Panc1 (cell line): ENCODE data around the gene SIPA1L2. TPM values are rescaled to one million over a fixed set of nuclear protein-coding genes. Genes with fewer than 3 reads are reported as not detected.
"Not testable (repeated sequence)": the region's sequence is repeated elsewhere in the genome, so short reads cannot be mapped to it uniquely, and the experiment has no call there.

ENCODE experiments used
- ATAC-seq: fragments of 200-7000 bp; cut with Tn5 transposase; 2 replicates; pipeline ENCODE4 v1.9.1; 2020; ENCODE audit warnings: mild to moderate bottlenecking, moderate library complexity
- BruUV-seq: library from RNA; stranded (reverse); fragments of 400-500 nt; replicated peaks from 2 replicates; lab custom pipeline; 2021; lab: Mats Ljungman, UMichigan
- CTCF ChIA-PET: fragments of 300-600 bp; sonication (Branson Sonifier 250); formaldehyde crosslinking; loops from one replicate; lab custom pipeline; 2022; ENCODE audit warnings: antibody characterized with exemption; lab: Charles Lee
- POLR2A ChIA-PET: fragments of 300-600 bp; sonication (Branson Sonifier 250); formaldehyde crosslinking; loops from one replicate; lab custom pipeline; 2022; ENCODE audit warnings: antibody characterized with exemption; lab: Charles Lee
- DNase-seq: peaks from one replicate; pipeline ENCODE4 v3.0.0-alpha.2; 2010; ENCODE audit warnings: low read depth, low spot score
- H3K27ac ChIP-seq: 2 replicates; pipeline ENCODE4 v1.5.1; 2011; ENCODE audit warnings: mild to moderate bottlenecking, low read length, inconsistent platforms
- H3K27me3 ChIP-seq: fragments of 200-500 bp; sonication (Bioruptor generic); 2 replicates; pipeline ENCODE4 v1.6.0; 2014; ENCODE audit warnings: low read length, inconsistent platforms; ENCODE audit not compliant: control insufficient read depth, insufficient read depth
- H3K36me3 ChIP-seq: fragments of 200-500 bp; sonication (Bioruptor generic); 2 replicates; pipeline ENCODE4 v1.5.1; 2014; ENCODE audit warnings: inconsistent platforms, mild to moderate bottlenecking, low read length, moderate library complexity; ENCODE audit not compliant: control insufficient read depth, insufficient read depth
- H3K4me1 ChIP-seq: 2 replicates; pipeline ENCODE4 v1.5.1; 2011; ENCODE audit warnings: inconsistent platforms, mild to moderate bottlenecking, low read length, moderate library complexity; ENCODE audit not compliant: control insufficient read depth, insufficient read depth
- H3K4me3 ChIP-seq, 2 experiments: 2 replicates each; pipeline ENCODE4 v1.5.1; 2011 to 2012; ENCODE audit warnings: low read depth in 2 of 2, low read length in 2 of 2, mild to moderate bottlenecking in 2 of 2, inconsistent platforms in 1 of 2, moderate library complexity in 1 of 2
- H3K9me3 ChIP-seq: fragments of 200-500 bp; sonication (Bioruptor generic); 2 replicates; pipeline ENCODE4 v1.5.1; 2014; ENCODE audit warnings: low read depth, mild to moderate bottlenecking, inconsistent platforms, low read length, moderate library complexity; ENCODE audit not compliant: control insufficient read depth, insufficient read depth
- POLR2AphosphoS5 ChIP-seq: IDR thresholded peaks from 2 replicates; pipeline ENCODE4 v1.6.1; 2012; ENCODE audit warnings: mild to moderate bottlenecking, low read depth, low read length, moderate library complexity
- SIN3A ChIP-seq: IDR thresholded peaks from 2 replicates; pipeline ENCODE4 v1.6.1; 2012; ENCODE audit warnings: low read depth, mild to moderate bottlenecking, low read length, moderate library complexity, borderline replicate concordance; ENCODE audit not compliant: insufficient read depth
- TCF7L2 ChIP-seq: IDR thresholded peaks from 2 replicates; pipeline ENCODE4 v1.6.1; 2011; ENCODE audit warnings: mild to moderate bottlenecking, low read depth, low read length, inconsistent platforms
- in situ Hi-C: cut with HindIII; loops from 2 replicates; pipeline ENCODE4 v1.10.0; 2016; ENCODE audit warnings: low sequenced_read_pairs, low pct_unique_long_range_greater_than_20kb
- intact Hi-C: fragments of 100-400 bp; cut with micrococcal nuclease; formaldehyde crosslinking; loops from one replicate; pipeline ENCODE4 v1.10.0; 2022; ENCODE audit not compliant: unreplicated experiment
- total RNA-seq: library from RNA; stranded (reverse); gene quantifications from one replicate; pipeline ENCODE4 v1.2.1, GENCODE V29; 2021; ENCODE audit not compliant: unreplicated experiment
- TF ChIP-seq, protein P1 (sequence below): fragments of 450-650 bp; IDR thresholded peaks from 2 replicates; pipeline ENCODE4 v1.5.1; 2017; ENCODE audit warnings: mild to moderate bottlenecking
- TF ChIP-seq, protein P2 (sequence below), 2 experiments: IDR thresholded peaks; 2 replicates each; pipeline ENCODE4 v1.6.1; 2011 to 2012; ENCODE audit warnings: low read depth in 2 of 2, control low read depth in 1 of 2, low read length in 1 of 2, mild to moderate bottlenecking in 1 of 2, moderate library complexity in 1 of 2; ENCODE audit not compliant: insufficient read depth in 1 of 2

SIPA1L2 gene
- total RNA-seq, 1 experiment from 2014 or later: 5.2 TPM

DNA sequence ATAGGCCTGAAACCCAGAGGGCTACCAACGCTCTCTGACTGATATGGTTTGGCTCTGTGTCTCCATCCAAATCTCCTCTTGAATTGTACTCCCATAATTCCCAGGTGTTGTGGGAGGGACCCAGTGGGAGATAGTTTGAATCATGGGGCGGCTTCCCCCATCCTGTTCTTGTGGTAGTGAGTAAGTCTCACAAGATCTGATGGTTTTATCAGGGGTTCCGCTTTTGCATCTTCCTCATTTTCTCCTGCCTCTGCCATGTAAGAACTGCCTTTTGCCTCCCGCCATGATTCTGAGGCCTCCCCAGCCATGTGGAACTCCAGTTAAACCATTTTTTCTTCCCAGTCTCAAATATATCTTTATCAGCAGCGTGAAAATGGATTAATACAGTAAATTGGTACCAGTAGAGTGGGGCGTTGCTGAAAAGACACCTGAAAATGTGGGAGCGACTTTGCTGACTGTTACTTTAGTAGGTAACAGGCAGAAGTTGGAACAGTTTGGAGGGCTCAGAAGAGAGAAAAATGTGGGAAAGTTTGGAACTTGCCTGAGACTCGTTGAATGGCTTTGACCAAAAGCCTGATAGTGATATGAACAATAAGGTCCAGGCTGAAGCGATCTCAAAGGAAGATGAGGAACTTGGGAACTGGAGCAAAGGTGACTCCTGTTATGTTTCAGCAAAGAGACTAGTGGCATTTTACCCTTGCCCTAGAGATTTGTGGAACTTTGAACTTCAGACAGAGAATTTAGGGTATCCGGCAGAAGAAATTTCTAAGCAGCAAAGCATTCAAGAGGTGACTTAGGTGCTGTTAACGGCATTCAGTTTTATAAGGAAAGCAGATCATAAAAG, 18.8 kb downstream of the SIPA1L2 start:
- in situ Hi-C loops, POLR2A ChIA-PET: not testable (repeated sequence)

DNA sequence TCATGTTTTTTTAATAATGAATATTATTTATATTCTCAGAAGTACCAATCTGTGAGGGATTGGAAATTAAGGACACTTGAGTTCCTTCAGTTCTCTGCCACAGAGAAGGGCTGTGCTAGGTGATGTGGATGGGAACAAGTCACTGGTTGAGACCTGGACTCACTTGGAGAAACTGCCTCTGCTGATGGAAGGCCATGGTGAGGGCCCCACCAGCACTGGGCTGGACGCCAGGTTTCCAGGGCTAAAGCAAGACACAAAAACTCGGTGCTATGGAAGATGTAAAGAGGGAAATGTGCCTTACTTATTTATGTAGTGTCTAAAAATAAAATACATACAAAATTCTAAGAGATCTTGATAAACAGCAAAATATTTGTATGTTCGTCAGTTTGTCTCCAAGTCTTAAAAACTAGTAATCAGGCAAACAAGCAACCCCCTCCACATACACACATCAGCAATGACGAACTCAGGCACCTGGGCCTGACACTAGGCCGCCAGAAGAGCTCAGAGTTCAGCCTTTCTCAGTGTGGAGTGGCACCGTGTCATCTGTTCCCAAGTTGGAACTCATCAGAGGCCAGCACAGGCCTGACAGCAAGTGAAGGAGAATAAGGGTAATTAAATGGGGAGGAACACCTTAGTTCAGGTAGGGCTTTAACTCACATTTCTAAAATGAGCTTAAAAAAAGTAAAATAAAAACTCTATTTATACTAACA, 19.6 kb downstream of the SIPA1L2 start:
- no peak overlapping the region for H3K4me3 ChIP-seq
- no TSS peak for BruUV-seq
- in situ Hi-C loops (no loop called here), intact Hi-C loops (no loop called here)
- ChIA-PET POLR2A (no interaction called here), CTCF (no interaction called here)
- TF ChIP-seq POLR2AphosphoS5 (no peak), TCF7L2 (no peak), SIN3A (no peak)
- TF ChIP-seq, protein P1, sequence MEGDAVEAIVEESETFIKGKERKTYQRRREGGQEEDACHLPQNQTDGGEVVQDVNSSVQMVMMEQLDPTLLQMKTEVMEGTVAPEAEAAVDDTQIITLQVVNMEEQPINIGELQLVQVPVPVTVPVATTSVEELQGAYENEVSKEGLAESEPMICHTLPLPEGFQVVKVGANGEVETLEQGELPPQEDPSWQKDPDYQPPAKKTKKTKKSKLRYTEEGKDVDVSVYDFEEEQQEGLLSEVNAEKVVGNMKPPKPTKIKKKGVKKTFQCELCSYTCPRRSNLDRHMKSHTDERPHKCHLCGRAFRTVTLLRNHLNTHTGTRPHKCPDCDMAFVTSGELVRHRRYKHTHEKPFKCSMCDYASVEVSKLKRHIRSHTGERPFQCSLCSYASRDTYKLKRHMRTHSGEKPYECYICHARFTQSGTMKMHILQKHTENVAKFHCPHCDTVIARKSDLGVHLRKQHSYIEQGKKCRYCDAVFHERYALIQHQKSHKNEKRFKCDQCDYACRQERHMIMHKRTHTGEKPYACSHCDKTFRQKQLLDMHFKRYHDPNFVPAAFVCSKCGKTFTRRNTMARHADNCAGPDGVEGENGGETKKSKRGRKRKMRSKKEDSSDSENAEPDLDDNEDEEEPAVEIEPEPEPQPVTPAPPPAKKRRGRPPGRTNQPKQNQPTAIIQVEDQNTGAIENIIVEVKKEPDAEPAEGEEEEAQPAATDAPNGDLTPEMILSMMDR: no peak
- TF ChIP-seq, protein P2, sequence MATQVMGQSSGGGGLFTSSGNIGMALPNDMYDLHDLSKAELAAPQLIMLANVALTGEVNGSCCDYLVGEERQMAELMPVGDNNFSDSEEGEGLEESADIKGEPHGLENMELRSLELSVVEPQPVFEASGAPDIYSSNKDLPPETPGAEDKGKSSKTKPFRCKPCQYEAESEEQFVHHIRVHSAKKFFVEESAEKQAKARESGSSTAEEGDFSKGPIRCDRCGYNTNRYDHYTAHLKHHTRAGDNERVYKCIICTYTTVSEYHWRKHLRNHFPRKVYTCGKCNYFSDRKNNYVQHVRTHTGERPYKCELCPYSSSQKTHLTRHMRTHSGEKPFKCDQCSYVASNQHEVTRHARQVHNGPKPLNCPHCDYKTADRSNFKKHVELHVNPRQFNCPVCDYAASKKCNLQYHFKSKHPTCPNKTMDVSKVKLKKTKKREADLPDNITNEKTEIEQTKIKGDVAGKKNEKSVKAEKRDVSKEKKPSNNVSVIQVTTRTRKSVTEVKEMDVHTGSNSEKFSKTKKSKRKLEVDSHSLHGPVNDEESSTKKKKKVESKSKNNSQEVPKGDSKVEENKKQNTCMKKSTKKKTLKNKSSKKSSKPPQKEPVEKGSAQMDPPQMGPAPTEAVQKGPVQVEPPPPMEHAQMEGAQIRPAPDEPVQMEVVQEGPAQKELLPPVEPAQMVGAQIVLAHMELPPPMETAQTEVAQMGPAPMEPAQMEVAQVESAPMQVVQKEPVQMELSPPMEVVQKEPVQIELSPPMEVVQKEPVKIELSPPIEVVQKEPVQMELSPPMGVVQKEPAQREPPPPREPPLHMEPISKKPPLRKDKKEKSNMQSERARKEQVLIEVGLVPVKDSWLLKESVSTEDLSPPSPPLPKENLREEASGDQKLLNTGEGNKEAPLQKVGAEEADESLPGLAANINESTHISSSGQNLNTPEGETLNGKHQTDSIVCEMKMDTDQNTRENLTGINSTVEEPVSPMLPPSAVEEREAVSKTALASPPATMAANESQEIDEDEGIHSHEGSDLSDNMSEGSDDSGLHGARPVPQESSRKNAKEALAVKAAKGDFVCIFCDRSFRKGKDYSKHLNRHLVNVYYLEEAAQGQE (IDR thresholded peaks at IDR 0.05; ENCODE audit: insufficient read depth in 1 of 2, low read depth in 2 of 2, low read length in 1 of 2): no peak
- no peak overlapping the region for H3K27ac ChIP-seq
- DNase-seq (no peak), ATAC-seq (no peak)
- no peaks in the 10 kb centered on the region for H3K36me3 ChIP-seq
- H3K4me1 ChIP-seq: no peaks in the 10 kb centered on the region; the same call in 1 of the 2 replicates
- H3K27me3 ChIP-seq: no peaks in the 10 kb centered on the region
- no peaks in the 10 kb centered on the region for H3K9me3 ChIP-seq

More for the DNA sequence above, 18.8 kb downstream of the SIPA1L2 start:
- BruUV-seq, ATAC-seq, CTCF ChIA-PET, H3K4me1 ChIP-seq, H3K4me3 ChIP-seq, H3K27ac ChIP-seq, DNase-seq, H3K27me3 ChIP-seq, H3K9me3 ChIP-seq, intact Hi-C loops, H3K36me3 ChIP-seq: not testable (repeated sequence)
- TF ChIP-seq, protein P1: 0 out of 2 replicates have a peak, but pooled peaks have one; percentile 1
